ENCODE measurements around the gene OR8H1.

The OR8H1 gene

GRCh38 chr11:56292154-56292553, at the start of gene OR8H1:
Gene OR8H1 (minus strand): TSS chr11:56292254. CDS start chr11:56291062, 1,192 bp downstream.
- no peak for DNase-seq

- DNase-seq: no peak
These were observed 48.2 kb upstream of the OR8H1 start for GRCh38 chr11:56340289-56340688.

- no peak for DNase-seq
These were observed 41.1 kb upstream of the OR8H1 start for GRCh38 chr11:56333156-56333555.

DNA sequence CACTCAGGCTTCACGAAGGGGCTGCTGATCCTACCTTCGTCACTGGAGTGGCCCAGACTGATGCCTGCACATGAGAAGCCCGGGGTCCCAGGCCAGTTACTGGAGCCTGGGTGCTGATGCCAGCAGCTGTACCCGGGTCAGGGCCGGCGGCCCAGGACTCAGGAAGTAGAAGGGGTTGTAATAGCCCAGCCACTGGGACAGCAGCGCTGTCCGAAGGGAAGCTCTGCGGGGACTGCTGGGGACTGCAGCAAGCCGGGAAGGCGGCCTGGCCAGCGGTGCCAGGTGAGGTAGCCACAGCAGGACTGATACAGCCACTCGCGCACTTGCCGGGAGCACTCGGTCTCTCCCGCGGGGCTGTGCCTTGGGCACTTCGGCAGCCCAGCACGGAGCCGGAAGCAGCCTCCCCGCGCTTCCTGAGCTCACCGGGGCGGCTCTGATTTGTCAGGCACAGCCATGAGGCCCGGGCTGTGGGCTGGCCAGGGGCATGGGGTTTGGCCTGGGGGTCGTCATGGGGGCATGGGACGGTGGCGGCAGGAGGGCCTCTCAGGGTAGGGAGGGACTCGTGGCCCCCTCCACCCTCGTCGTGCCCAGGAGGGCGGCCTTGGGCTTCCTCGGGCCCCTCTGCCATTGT, 39.9 kb upstream of the OR8H1 start:
- no peak for DNase-seq

- no peak for DNase-seq
These were observed 22.8 kb upstream of the OR8H1 start, which contains the start of gene OR8K3 for GRCh38 chr11:56314844-56315243. Gene OR8K3 (plus strand): TSS chr11:56315144. CDS start chr11:56318307, 3,163 bp downstream.

GRCh38 chr11:56307836-56308235, 15.8 kb upstream of the OR8H1 start:
- DNase-seq: no peak

GRCh38 chr11:56296898-56297297, 4.8 kb upstream of the OR8H1 start:
- DNase-seq: no peak

DNA sequence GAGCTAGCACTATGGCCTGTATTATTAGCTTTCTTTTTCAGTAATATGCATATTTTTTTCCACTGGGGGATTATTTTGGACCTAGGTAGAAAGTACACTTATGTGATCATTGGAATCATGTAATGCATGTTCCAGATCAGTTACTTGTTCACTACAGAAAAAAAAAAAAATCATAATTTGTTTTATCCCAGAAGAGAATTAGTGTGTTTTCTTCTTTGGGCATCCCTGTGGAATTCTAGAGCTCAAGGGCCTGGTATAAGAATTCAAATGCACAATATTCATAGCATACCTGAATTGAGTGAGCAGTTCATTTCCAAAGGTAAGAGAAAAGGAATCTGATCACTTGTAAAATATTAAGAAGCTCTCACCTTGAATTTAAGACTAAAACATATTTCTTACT, 18.2 kb downstream of the OR8H1 start, which contains the start of gene OR5T1:
Gene OR5T1, plus strand, starts transcription at position 301 of the 400 bp plus-strand sequence. CDS start 1,485 bp downstream, outside the sequence.
- DNase-seq: no peak

GRCh38 chr11:56271092-56271491, 21.0 kb downstream of the OR8H1 start:
- DNase-seq: no peak

- no peak for DNase-seq
These were observed 40.1 kb downstream of the OR8H1 start, which contains the start of gene OR5T3 for GRCh38 chr11:56251954-56252353. Gene OR5T3 (plus strand): TSS chr11:56252254. CDS start chr11:56252254, 0 bp downstream.
